ENCODE data around the gene PSMA3. TPM values are rescaled to one million over a fixed set of nuclear protein-coding genes. Genes with fewer than 3 reads are reported as not detected.

Gene PSMA3
- 100 to 1,000 TPM in 1 of 2 donors, 10 to 100 TPM in 1; 54.6 to 120 TPM for total RNA-seq
- polyA plus RNA-seq = 100 to 1,000 TPM; 106 to 192 TPM

GRCh38 chr14:58244556-58245387, at the start of gene PSMA3:
TSS of gene PSMA3 (plus strand) at chr14:58244843. CDS start at chr14:58244921, 78 bp downstream.
- H3K4me3 ChIP-seq (ENCODE audit: low read depth in 1 of 3, low read length in 3 of 3) = peak within 1 kb of the TSS; percentile 84 to 99 (median 92)
- peak within 1 kb of the TSS; percentile 87 to 100 for H3K9ac ChIP-seq (ENCODE audit: low read depth in 1 of 2, low read length in 2 of 2)
- peak; percentile 97 for DNase-seq (ENCODE audit: low spot score)
- TF ChIP-seq TAF1 (conservative IDR thresholded peaks at IDR 0.05) (peak; percentile 72), NR2F2 (IDR thresholded peaks at IDR 0.05) (no peak), RAD21 (IDR thresholded peaks at IDR 0.05) (peak; percentile 11 to 30), ZBTB33 (IDR thresholded peaks at IDR 0.05) (peak; percentile 80), CTCF (IDR thresholded peaks at IDR 0.05; ENCODE audit: low read depth, low read length, missing input control) (no peak), HNF4A (conservative IDR thresholded peaks at IDR 0.05) (peak; percentile 64 to 65), SP1 (IDR thresholded peaks at IDR 0.05) (peak; percentile 81), RXRA (IDR thresholded peaks at IDR 0.05) (peak in 1 of 2 donors; percentile 24), EGR1 (IDR thresholded peaks at IDR 0.05; ENCODE audit: low read depth in 2 of 2) (no peak), GABPA (IDR thresholded peaks at IDR 0.05 in 1 of 2, conservative IDR thresholded peaks at IDR 0.05 in 1 of 2) (peak in 1 of 2 donors; percentile 64), MAX (IDR thresholded peaks at IDR 0.05) (peak; percentile 45), HNF4G (IDR thresholded peaks at IDR 0.05) (peak; percentile 38), JUND (IDR thresholded peaks at IDR 0.05) (peak; percentile 43 to 47), FOXA2 (IDR thresholded peaks at IDR 0.05) (peak; percentile 10), REST (IDR thresholded peaks at IDR 0.05) (peak; percentile 91), ATF3 (IDR thresholded peaks at IDR 0.05) (no peak), YY1 (IDR thresholded peaks at IDR 0.05) (peak; percentile 89), FOXA1 (IDR thresholded peaks at IDR 0.05) (peak; percentile 68)
- peak within 1 kb of the TSS; percentile 96 to 100 for H3K27ac ChIP-seq (ENCODE audit: low read depth in 1 of 2, low read length in 2 of 2)
- WGBS = under 1% methylated on average over 50 of the region's 50 CpGs
- H3K4me1 ChIP-seq (ENCODE audit: control insufficient read depth in 4 of 4, insufficient read depth in 4 of 4, low read length in 3 of 4) = peaks cover 4 to 31% (median 28%) of the 10 kb centered on the region in 4 donors
- H3K36me3 ChIP-seq (ENCODE audit: control insufficient read depth in 4 of 4, insufficient read depth in 3 of 4, low read depth in 1 of 4, low read length in 3 of 4) = peaks cover 0 to 3% (median 3%) of the 10 kb centered on the region in 4 donors
- H3K9me3 ChIP-seq (ENCODE audit: control insufficient read depth in 4 of 4, low read length in 3 of 4) = no peaks in the 10 kb centered on the region
- no peaks in the 10 kb centered on the region for H3K27me3 ChIP-seq (ENCODE audit: control insufficient read depth in 4 of 4, insufficient read depth in 4 of 4, low read length in 3 of 4)
